NCI-H2196 treated with DMSO at 0.1 percent for 48 hours (cell line): ENCODE results near the gene CACNA1F.

Experiments
- DNase-seq: peaks from one replicate; lab custom pipeline; 2025; ENCODE audit not compliant: unreplicated experiment; lab: John Stamatoyannopoulos, UW

Gene CACNA1F

DNA sequence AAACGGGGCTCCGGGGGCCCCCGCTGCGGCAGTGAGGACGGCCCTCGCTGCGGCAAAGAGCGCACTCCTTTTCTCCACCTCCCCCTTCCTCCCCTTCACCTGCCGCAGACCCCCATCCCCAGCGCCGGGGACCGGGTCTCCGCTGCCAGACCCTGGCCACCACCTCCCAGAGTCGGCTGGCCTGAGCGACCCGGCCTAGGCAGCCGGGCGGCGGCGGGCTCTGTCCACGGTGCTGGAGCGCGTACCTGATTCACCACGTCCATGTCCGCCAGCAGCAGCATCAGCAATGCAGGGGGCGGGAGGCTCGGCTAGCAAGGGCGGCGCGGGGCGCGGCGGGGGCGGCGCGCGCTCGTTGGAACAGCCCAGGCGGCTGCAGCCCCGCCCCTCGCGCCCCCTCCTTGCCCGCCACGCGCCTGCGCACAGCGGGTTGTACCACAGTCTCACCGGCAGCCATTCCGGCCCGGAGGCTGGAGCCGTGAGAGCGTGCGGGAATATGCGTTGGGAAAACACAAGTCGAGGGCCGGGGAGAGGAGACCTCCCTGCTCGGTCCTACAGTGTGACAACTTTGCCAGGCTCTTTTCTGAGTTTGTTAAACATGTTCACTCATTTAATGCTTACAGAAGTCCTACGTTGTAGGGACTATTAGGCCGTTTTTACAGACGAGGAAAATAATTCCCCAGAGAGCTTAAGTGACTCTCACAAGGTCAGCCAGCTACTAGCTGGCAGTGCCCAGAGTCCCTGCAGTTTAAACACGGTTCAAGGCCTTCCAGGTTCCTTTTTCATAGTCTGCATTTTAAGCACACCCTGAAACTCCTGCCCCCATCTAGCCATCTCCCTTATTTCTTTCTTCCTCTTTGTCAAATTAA, 33.0 kb downstream of the CACNA1F start, which contains the start of gene SYP:
Gene SYP, minus strand, starts transcription at position 288 of the 866 bp plus-strand sequence. Its CDS starts 7 bp downstream, at position 281.
- DNase-seq = peak; percentile 44

DNA sequence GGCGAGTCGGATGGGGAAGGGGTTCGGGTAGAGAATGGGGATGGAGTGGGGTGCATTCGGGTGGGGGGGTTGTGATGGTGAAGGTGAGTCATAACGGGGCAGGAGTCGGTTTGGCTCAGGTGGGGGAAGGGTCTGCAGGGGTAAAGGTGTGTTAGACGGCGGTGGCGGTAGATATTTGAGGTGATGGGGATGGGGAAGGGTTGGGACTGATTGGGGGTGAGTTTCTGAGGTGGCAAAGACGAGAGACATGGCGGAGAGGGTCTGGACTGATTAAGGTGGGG, 33.9 kb downstream of the CACNA1F start:
- no peak for DNase-seq

DNA sequence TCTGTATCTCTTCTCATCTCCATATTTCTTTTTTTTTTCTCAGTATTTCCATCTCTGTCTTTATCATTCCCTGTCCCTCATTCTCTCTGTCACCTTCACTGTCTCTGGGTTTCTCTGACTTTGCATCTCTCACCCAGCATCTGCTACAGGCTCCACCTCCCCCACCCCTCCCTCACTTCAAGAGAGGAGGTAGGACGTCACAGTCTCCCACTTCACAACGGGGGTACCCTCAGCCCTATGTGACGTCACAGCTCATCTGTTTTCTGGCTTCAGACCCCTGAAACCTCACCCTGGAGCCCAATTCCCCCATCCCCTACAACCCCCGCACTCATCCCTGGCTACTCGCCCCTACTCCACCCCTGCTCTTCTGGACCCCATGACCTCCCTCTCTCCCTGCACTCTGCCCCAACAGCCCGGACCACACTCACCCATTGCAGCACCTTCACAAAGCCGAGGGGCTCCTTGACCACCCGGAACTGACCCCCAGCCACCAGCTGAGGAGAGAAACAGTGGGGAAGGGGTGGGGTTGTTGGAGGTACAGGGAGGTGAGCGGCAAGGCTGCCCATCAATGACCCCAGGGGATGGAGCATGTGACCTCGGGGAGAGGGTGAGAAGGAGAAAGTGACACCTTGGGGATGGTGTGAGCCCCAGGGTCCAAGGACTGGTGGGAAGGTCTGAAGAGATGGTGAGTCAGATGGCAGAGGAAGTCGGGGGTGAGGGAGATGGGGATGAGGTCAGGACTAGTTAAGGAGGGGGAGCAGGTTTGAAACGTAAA, 34.4 kb downstream of the CACNA1F start:
- no peak for DNase-seq

DNA sequence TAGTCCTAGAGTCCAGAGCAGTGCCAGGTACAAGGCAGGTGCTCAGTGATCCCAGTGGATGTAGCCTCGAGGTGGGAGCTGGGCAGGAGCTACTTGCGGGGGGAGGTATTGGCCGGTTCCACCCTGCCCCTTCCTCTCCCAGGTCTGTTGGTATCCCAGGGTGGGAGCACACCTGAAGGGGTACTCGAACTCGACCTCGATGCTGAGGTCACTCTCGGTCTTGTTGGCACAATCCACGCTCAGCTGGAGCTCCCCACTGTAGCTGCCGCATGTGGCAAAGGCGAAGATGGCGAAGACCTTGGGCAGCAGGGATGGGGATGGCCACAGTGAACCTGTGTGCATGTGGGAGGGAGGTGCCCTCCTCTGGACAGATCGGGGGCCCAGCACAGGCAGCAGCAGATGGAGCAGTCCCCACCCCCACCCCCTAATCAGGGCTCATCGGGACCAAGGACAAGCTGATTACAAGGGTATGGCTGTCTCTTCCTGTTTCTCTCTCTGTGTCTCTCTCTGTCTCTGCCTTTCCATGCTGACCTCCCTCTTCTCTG, 35.5 kb downstream of the CACNA1F start:
- no peak for DNase-seq

DNA sequence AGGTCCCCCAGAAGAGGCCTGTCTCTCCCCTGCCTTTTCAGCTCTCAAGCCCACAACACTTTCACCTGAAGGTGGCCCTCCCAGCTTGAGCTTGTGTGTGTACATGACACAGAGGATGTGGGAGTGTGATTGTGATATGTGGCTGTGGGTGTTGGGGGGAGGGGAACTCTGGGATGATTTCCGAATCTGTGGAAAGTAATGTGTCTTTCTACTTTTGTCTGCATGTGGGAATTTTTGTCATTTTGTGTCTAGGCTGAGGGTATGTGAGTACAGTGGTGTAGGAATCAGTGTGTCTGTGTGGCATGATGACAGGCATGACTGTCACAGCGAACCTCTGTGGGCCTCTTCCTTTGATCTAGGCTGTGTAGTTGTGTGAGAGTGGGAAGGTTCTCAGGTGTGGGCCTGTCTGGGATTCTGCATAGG, 39.6 kb downstream of the CACNA1F start:
- DNase-seq = no peak

DNA sequence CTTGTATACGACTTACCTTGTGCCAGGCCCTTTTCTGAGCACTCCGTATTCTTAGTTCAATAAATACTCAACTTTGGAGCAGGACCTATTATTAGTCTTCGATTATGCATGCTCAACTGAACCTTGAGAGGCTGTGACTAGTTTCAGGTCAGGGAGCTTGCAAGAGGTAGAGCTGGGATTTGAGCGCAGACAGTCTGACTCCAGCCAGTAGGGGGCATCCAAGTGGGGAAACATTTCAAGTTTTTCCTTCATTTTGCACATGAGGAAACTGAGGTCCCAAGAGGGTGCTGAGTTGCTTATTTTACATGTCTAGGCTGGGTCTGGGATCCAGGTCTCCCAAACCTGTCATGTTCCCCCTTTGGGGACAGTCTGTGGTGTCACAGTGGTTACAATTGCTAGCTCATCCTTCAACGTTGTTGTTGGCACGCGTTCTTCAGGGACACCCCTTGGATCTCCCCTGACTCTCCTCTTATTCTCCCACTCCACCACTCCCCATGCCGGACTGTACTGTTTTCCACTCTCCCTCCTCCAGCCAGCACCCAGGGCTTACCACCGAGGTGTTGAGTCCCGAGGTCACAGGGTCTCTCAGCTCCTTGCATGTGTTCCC, 40.3 kb downstream of the CACNA1F start:
- DNase-seq = no peak

DNA sequence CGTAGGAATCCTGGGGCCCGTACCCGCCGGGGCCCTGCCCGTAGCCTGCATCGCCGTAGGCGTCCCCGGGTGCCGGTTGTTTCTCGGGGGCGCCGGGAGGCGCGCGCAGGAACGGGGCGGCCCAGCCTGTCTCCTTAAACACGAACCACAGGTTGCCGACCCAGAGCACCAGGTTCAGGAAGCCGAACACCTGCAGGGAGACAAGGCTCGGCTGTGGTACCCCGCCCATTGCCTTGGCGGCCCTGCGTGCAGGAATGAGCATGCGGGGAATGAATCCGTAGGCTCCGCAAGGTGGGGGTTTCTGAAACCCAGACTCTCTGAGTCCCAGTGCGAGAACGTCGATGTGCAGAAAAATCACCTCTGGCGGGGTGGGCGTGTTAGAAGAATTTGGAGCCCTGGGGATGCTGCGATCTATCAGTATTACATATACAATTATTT, 41.5 kb downstream of the CACNA1F start:
- no peak for DNase-seq

DNA sequence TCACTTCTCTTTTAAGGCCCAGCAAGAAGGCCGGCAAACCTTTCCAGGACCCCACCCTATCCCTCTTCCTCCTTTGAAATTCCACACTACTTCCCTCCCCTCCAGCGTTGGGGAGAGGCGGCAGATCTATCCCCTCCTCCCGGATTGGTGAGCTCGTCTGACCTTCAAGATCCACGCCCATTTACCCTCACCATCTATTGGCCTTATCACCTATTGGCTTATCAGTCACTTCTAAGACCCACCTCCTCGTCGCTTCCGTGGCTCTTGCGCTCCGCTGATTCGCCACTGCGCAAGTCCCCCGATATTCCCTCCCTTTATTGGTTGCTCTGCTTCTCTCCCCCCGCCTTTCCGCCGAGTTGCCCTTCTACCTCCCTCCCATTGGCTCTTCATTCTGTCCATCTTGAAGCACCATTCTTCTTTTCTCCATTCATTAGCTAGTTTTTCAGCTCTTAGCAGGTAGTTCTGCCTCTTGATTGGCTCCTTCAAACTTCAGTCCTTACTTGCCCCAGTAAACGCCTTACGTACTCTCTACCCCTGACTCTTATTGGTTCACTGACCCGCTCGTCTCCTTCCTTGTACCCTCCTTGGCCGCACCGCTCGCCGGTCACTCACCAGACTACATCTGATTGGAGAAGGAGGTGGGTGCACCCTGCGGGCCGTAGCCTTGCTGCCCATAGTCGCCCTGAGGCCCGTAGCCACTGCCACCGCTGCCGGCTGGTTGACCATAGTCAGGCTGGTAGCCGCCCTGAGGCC, 42.1 kb downstream of the CACNA1F start:
- peak; percentile 100 for DNase-seq

DNA sequence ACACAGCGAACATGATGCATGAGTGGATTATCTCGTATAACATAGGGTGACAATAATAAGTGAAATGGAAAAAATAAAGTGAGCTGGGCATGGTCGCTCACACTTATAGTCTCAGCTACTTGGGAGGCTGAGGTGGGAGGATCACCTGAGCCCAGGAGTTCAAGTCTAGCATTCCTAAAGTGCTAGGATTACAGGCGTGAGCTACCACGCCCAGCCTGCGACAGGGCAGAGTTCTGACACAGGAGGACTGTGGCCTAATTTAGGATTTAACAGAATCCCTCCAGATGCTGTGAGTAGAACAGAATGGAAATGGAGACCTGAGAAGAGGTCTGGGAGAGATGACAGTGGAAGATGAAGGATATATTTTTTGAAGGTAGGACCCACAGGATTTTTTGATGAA, 43.5 kb downstream of the CACNA1F start:
- no peak for DNase-seq

DNA sequence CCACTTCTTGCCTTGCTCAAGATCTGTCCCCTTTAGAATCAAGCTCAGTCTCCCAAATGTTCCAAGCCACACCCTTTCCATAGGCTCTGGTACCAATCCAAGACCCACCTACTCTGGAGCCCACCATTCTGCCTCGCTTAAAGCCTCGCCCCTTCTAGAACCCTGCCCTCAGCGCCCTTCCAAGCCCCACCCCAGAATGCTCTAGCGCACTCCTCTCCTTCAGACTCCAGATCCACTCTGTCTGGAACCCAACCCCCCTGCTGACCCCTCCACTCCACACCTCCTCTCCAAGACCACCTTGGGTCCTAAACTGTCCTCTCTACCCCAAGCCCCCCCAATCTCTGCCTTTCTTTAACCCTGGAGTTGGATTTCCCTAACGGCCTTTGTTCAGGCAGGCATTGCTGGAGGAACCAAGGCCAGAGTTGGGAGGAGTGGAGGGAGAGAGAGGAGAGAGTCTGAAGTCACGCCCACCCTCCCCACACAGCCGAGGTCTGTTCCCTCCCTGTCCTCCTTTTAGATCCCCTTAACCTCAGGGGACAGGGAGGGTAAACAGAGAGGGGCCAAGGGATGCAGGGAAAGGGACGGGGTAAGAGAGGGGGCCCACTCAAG, 44.6 kb downstream of the CACNA1F start:
- DNase-seq = no peak

DNA sequence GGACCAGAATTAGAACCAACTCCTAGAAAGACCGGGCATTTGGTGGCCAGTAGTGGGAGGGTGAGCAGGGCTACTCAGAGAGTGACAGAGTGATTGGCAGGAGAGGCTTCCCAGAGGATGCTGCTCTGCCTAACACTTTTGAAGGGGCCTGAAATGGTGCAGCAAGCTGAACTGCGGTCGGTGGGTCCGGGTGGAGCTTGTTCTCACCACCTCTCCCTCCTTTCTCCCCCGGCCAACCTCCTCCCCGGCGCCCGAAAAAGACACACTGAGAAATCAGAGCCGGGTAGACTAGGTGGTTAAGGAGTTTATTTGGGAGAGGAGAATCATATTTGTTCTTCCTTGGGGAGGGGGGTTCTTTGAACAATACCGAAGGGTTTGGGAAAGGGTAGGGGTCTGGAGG, 45.6 kb downstream of the CACNA1F start:
- DNase-seq = no peak

DNA sequence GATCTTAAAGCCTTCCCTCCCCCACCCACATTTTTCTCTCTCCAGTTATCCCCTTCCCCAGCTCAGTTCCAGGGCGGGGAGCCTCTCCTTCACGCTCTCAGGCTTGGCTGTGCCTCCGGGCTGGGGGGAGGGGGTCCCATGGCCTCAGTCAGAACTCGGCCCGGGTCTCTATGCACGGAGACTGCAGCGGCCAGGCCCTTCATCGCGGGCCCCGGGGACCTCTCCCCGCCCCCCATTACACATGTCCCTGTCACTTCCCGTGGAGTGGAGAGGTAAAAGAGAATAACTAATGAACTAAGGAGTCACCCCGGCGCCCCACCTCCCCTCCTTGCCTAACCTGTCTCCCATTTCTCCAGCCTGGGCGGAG, 46.1 kb downstream of the CACNA1F start:
- no peak for DNase-seq

DNA sequence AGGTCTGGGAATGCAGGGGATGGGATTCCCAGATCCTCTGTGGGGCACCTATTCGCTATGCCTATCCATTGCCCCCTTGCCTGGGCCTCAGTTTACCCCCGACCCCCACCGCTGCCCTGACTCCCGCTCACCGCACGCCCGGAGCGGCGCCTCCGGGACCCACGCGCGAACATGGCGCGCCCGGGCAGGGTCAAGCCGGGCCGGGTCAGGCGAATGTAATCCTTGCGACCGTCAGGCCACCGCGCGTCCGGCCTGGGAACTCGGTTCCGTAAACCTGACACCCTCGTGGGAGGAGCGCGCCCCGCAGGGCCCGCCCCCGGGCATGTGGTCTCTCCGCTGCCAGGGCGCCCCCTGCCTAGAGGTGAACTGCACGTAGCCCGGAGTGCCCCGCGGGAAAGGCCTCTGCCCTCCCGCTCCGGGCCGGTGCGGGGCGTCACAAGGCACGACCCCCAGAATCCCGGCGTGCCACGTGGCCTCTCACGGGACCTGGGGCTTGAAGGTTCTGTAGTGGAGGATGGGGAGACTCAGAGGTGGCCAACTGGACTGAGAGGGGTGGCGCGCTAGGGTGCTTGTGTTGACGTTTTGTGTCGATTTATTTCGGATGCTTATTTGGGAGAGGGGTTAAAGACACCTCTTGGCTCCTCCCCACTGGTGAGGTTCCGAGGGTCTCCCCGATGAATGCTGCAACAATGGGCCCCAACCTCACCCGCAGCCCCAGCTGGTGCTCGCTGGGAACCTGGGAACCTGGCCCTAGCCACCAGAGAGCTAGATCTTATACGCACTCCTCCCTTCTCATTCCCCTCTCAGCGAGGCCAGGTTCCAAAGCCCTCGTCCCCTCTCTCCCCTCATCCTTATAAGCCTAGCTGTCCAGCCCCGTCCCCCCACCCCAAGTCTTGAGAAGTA, 46.8 kb downstream of the CACNA1F start, which contains the start of gene PRICKLE3:
Gene PRICKLE3, minus strand, starts transcription at position 249 of the 903 bp plus-strand sequence. Its CDS starts 76 bp downstream, at position 173.
- DNase-seq = peak; percentile 14

DNA sequence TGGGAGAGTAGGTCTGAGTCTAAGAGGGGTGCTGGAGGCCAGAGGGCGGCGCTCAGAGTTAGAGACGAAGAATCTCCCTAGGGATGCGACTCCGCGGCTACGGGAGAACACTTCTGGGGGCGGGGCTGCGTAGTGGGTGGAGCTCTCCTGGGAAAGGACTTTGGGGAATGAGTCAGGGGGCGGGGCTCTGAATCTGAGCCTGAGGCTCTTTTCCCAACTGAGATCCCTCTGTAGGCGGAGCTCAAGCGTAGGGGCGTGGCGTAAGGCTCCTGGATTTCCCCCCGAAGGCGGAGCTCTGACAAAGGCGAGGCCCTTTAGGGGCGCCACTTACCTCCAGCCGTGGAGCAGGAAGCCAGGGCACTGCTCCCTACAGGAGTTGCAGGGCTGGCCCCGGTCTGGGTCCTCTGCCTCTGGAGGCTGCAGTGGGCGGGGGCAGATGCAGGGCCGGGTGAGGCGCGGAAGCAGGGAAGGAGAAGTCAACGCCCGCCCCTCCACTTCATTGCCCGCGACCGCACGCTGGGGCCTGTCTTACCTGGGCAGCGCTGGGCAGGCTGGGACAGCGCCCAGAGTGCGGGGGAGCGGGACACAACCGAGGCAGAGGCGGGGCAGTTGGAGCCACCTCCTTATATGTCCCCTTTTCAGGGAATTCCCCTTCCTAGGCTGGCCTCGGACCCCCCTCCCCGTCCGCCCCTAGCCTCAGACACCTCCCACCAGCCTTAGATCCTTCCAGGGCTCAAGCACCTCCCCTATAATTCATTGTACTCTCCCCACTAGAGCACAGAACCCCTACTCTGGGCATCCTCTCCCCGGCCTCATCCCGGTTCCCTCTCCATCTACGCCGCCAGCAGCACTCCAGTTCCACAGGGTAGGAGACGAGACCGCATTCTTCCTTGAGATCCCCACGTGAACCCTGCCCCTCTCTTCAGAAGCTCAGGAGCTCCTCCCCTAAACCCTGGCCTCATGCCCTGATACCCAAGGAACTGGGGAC, 48.6 kb downstream of the CACNA1F start:
- DNase-seq = peak; percentile 84

DNA sequence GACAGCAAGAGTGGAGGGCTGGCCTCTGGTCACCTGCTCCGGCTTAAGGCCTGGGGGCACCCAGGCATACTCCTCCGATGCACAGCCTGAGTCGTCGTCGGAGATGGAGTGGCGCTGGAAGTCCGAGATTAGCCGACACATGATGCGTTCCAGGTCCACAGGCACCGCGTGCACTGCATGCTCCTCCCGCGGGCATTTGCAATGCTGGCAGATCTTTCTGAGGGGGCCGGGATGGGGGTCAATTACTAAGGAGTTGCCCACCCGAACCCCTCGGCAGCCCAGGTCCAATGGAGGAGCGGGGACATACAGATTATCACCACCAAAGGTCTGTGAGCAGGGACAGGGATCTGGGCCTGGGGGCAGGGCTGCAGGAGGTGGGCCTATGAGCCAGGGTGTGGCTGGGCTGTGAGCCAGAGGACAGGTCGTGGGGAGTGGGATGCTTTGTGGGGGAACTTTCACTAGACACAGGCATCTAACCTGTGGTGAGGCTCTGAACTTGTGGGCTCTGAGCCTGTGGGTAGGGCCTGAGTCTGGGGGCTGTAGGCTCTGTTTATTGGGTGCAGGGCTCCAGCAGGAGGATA, 49.3 kb downstream of the CACNA1F start:
- DNase-seq = no peak

DNA sequence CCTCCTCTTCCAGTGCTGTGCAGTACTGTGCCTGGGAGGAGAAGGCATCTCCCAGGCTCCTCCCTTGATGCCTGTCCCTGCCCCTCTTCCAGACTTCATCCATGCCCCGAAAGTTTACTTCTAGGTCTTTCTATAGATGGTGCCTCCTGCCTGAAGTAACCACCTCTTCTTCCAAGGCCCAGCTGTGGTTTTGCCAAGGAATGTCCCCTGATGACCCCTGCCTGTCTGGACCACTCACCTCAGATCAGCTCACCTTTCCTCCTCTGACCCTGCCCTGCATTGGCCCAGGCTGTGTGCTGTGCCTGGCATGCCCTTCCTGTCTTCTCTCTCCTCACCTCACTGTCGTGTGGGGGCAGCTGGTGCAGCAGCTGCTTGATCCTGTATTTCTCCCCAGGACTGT, 53.8 kb downstream of the CACNA1F start:
- DNase-seq = no peak

DNA sequence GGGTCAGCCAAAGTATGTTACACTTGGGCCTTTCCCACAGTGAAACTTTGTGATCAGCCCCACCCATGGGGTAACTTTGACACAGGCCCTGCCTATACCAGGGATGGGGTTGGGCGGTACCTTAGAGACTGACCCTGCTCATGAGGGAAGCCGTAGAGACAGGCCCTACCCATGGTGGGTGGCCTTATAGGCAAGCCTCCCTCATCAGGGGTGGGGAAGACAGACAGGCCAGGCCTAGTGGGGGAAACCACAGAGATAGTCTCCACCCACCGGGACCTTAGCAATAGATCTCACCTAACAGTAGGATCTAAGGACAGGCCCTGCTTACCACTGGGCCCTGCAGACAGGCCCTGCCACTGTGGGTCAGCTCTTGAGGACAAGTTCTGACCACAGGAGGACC, 54.6 kb downstream of the CACNA1F start:
- DNase-seq = no peak
